ENCODE results near the gene AK2. TPM values are rescaled to one million over a fixed set of nuclear protein-coding genes. Genes with fewer than 3 reads are reported as not detected.
A peak's percentile ranks its signal among the peaks of the same experiment; 100 is the strongest.
"Not testable (repeated sequence)": the region's sequence is repeated elsewhere in the genome, so short reads cannot be mapped to it uniquely, and the experiment has no call there.

Gene AK2
- total and polyA plus RNA-seq, 9 donors, result 52.9 to 150 (median 115) TPM

GRCh38 chr1:32998064-32998463, 38.6 kb downstream of the AK2 start:
- H3K9me3 ChIP-seq, result no peaks in the 10 kb centered on the region
- H3K4me1 ChIP-seq (ENCODE audit: insufficient read depth), result peaks cover 2% of the 10 kb centered on the region
- no peak overlapping the region for H3K4me3 ChIP-seq
- intact Hi-C loops (cut with DNase I), result no loop called here
- no peak for DNase-seq
- no peaks in the 10 kb centered on the region for H3K36me3 ChIP-seq
- H3K27me3 ChIP-seq, result no peaks in the 10 kb centered on the region
- H3K27ac ChIP-seq, result no peak overlapping the region
- WGBS, 3 donors, result 60 to 72% (median 70%) methylated on average over 5 of the region's 5 CpGs
- no peak for TF ChIP-seq EP300 (IDR thresholded peaks at IDR 0.05)

GRCh38 chr1:32997381-32997891, 39.2 kb downstream of the AK2 start:
- intact Hi-C loops (cut with DNase I), result no loop called here
- H3K27ac ChIP-seq, result no peak overlapping the region
- no peaks in the 10 kb centered on the region for H3K36me3 ChIP-seq
- H3K27me3 ChIP-seq, result no peaks in the 10 kb centered on the region
- no peak overlapping the region for H3K4me3 ChIP-seq
- TF ChIP-seq CTCF (IDR thresholded peaks at IDR 0.05), result no peak
- TF ChIP-seq EP300 (IDR thresholded peaks at IDR 0.05), result no peak
- no peak for TF ChIP-seq POLR2A (IDR thresholded peaks at IDR 0.05)
- H3K4me1 ChIP-seq (ENCODE audit: insufficient read depth), result peaks cover 8% of the 10 kb centered on the region
- no peak for DNase-seq
- H3K9me3 ChIP-seq, result no peaks in the 10 kb centered on the region
- WGBS, 3 donors, result 19 to 41% (median 21%) methylated on average over 2 of the region's 2 CpGs

- not testable (repeated sequence) for H3K27ac ChIP-seq
- 95 to 96% (median 95%) methylated on average over 8 of the region's 8 CpGs for WGBS, 3 donors
Measured at GRCh38 chr1:32993324-32993636, 43.4 kb downstream of the AK2 start.

GRCh38 chr1:32992489-32993323, 44.0 kb downstream of the AK2 start:
- H3K36me3 ChIP-seq, result no peaks in the 10 kb centered on the region
- DNase-seq, result peak in 1 of 5 donors; percentile 36
- no peak for TF ChIP-seq EP300 (IDR thresholded peaks at IDR 0.05)
- peaks cover 10% of the 10 kb centered on the region for H3K4me1 ChIP-seq (ENCODE audit: insufficient read depth)
- no peaks in the 10 kb centered on the region for H3K9me3 ChIP-seq
- intact Hi-C loops (cut with DNase I), result no loop called here
- WGBS, 3 donors, result 48 to 63% (median 49%) methylated on average over 7 of the region's 7 CpGs
- no peaks in the 10 kb centered on the region for H3K27me3 ChIP-seq
- no peak overlapping the region for H3K27ac ChIP-seq
- H3K4me3 ChIP-seq, result no peak overlapping the region

More at GRCh38 chr1:32993324-32993636, 43.4 kb downstream of the AK2 start:
- DNase-seq; H3K9me3 ChIP-seq; H3K27me3 ChIP-seq; intact Hi-C loops (cut with DNase I); H3K36me3 ChIP-seq; H3K4me3 ChIP-seq: not testable (repeated sequence)
- H3K4me1 ChIP-seq (ENCODE audit: insufficient read depth), result peaks cover 10% of the 10 kb centered on the region

- no peak for DNase-seq
- Histone ChIP-seq H3K4me3 (no peak overlapping the region), H3K9me3 (no peaks in the 10 kb centered on the region), H3K27ac (no peak overlapping the region), H3K27me3 (no peaks in the 10 kb centered on the region), H3K4me1 (ENCODE audit: insufficient read depth) (peaks cover 10% of the 10 kb centered on the region), H3K36me3 (no peaks in the 10 kb centered on the region)
- 79 to 87% (median 86%) methylated on average over 9 of the region's 9 CpGs for WGBS, 3 donors
- TF ChIP-seq CTCF (IDR thresholded peaks at IDR 0.05), result no peak
- TF ChIP-seq EP300 (IDR thresholded peaks at IDR 0.05), result no peak
- no peak for TF ChIP-seq POLR2A (IDR thresholded peaks at IDR 0.05)
- intact Hi-C loops (cut with DNase I), result no loop called here
Measured at GRCh38 chr1:32991819-32992488, 44.7 kb downstream of the AK2 start.

GRCh38 chr1:32991386-32991785, 45.3 kb downstream of the AK2 start:
- intact Hi-C loops (cut with DNase I), result no loop called here
- H3K4me3 ChIP-seq, result no peak overlapping the region
- 86 to 91% (median 89%) methylated on average over 5 of the region's 5 CpGs for WGBS, 3 donors
- no peak for DNase-seq
- no peaks in the 10 kb centered on the region for H3K36me3 ChIP-seq
- H3K27ac ChIP-seq, result no peak overlapping the region
- TF ChIP-seq EP300 (IDR thresholded peaks at IDR 0.05) (no peak), POLR2A (IDR thresholded peaks at IDR 0.05) (no peak), CTCF (IDR thresholded peaks at IDR 0.05) (no peak)
- H3K4me1 ChIP-seq (ENCODE audit: insufficient read depth), result peaks cover 10% of the 10 kb centered on the region
- no peaks in the 10 kb centered on the region for H3K27me3 ChIP-seq
- no peaks in the 10 kb centered on the region for H3K9me3 ChIP-seq
